Right lobe of liver (tissue), 4 donors: Measurements from ENCODE around the gene TMEM140.

ENCODE experiments used
- POLR2A ChIP-seq: fragments of 450-650 bp; IDR thresholded peaks from one replicate; pipeline ENCODE4 v1.6.1; 2017; ENCODE audit warnings: antibody characterized with exemption, mild to moderate bottlenecking
- TF ChIP-seq, protein P1 (sequence below), 4 donors: fragments of 200-600 bp in 3 of 4; fragments of 450-650 bp in 1 of 4; IDR thresholded peaks; one replicate each; pipeline versions ENCODE4 v1.5.1 to v1.8.0; 2016 to 2022; ENCODE audit warnings: antibody characterized with exemption in 4 of 4, mild to moderate bottlenecking in 2 of 4
- donor health status: DM: no; HTN: no; CAD: no.
- donor health status: DM: no; HTN: no; CAD: no.
- donor health status: DM: no; HTN: yes; CAD: no.

DNA sequence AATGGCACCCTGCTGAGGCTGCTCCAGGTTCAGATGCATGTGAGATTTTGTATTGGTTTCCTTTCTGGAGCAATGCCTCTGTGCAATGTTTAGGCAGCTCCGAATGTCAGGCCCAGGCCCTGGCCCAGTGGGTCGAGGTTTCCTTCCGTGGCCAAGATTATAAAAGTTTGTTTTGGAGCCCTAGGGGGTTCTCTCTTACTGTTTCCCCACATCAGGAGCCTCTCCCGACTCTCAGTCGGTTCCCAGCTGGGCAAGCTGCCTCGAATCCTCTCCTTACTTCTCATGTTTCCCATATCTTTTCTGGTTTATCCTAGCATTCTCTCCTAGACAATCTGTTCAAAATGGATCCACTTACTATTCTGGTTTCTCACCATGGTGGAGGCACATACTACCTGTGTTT lies 11.0 kb downstream of the TMEM140 start:
- TF ChIP-seq, protein P1, sequence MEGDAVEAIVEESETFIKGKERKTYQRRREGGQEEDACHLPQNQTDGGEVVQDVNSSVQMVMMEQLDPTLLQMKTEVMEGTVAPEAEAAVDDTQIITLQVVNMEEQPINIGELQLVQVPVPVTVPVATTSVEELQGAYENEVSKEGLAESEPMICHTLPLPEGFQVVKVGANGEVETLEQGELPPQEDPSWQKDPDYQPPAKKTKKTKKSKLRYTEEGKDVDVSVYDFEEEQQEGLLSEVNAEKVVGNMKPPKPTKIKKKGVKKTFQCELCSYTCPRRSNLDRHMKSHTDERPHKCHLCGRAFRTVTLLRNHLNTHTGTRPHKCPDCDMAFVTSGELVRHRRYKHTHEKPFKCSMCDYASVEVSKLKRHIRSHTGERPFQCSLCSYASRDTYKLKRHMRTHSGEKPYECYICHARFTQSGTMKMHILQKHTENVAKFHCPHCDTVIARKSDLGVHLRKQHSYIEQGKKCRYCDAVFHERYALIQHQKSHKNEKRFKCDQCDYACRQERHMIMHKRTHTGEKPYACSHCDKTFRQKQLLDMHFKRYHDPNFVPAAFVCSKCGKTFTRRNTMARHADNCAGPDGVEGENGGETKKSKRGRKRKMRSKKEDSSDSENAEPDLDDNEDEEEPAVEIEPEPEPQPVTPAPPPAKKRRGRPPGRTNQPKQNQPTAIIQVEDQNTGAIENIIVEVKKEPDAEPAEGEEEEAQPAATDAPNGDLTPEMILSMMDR (IDR thresholded peaks at IDR 0.05) = no peak
- no peak for TF ChIP-seq POLR2A
